Fibroblast of upper back skin (primary cell): ENCODE measurements around the gene HEPH.
A peak's percentile ranks its signal among the peaks of the same experiment; 100 is the strongest.
"Not testable (repeated sequence)": the region's sequence is repeated elsewhere in the genome, so short reads cannot be mapped to it uniquely, and the experiment has no call there.

Experiments
- DNase-seq: peaks from one replicate; pipeline ENCODE4 v3.0.0-alpha.2; 2013

HEPH gene, protein sequence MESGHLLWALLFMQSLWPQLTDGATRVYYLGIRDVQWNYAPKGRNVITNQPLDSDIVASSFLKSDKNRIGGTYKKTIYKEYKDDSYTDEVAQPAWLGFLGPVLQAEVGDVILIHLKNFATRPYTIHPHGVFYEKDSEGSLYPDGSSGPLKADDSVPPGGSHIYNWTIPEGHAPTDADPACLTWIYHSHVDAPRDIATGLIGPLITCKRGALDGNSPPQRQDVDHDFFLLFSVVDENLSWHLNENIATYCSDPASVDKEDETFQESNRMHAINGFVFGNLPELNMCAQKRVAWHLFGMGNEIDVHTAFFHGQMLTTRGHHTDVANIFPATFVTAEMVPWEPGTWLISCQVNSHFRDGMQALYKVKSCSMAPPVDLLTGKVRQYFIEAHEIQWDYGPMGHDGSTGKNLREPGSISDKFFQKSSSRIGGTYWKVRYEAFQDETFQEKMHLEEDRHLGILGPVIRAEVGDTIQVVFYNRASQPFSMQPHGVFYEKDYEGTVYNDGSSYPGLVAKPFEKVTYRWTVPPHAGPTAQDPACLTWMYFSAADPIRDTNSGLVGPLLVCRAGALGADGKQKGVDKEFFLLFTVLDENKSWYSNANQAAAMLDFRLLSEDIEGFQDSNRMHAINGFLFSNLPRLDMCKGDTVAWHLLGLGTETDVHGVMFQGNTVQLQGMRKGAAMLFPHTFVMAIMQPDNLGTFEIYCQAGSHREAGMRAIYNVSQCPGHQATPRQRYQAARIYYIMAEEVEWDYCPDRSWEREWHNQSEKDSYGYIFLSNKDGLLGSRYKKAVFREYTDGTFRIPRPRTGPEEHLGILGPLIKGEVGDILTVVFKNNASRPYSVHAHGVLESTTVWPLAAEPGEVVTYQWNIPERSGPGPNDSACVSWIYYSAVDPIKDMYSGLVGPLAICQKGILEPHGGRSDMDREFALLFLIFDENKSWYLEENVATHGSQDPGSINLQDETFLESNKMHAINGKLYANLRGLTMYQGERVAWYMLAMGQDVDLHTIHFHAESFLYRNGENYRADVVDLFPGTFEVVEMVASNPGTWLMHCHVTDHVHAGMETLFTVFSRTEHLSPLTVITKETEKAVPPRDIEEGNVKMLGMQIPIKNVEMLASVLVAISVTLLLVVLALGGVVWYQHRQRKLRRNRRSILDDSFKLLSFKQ

DNA sequence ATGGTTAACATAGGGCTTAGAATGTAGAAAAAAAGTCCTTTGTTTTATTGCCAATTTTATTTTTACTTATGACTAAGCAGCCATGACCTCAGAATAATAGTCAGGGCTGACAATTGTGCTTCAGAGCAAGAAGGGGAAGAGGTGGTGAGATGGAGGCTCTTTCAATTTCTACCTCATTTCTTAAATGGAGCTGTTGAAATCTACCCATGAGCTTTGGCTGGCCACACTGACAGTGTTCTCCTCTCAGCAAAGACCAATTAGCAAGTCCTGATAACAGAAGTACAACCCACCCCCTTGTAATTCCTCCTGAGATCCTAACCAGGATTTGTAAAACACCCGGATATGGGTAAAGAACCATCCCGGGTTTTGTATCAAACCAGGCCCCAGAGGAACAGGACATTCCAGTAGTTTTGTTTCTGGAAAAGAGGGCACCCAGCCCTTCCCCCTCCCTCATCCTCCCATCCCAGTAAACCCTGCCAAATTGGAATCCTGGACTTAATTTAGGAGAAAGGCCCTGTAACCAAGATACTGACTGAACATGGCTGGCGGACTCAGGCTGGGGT lies at the start of gene HEPH:
Gene HEPH (plus strand): TSS at position 399 of the 563 bp plus-strand sequence. CDS start 6,324 bp downstream, outside the sequence.
- peak; percentile 72 for DNase-seq

- not testable (repeated sequence) for DNase-seq
These were observed 45.3 kb upstream of the HEPH start for GRCh38 chrX:66118722-66119121.

DNA sequence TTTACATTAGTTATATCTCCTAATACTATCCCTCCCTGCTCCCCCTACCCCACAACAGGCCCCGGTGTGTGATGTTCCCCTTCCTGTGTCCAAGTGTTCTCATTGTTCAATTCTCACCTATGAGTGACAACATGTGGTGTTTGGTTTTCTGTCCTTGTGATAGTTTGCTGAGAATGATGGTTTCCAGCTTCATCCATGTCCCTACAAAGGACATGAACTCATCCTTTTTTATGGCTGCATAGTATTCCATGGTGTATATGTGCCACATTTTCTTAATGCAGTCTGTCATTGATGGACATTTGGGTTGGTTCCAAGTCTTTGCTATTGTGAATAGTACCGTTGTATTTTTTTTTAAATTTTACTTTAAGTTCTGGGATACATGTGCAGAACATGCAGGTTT lies 42.7 kb upstream of the HEPH start:
- not testable (repeated sequence) for DNase-seq

DNA sequence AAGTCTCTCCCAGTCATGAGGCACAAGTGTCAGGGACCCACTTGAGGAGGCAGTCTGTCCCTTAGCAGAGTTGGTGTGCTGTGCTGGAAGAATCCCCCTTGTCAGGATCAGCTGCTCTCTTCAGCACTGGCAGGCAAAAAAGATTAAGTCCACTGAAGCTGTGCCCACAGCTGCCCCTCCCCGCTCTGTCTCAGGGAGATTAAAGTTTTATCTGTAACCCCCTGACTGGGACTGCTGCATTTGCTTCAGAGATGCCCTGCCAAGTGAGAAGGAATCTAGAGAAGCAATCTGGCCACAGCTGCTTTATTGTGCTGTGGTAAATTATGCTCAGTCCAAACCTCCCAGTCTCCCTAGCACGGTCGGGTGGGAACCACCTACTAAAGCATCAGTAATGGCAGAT lies 37.4 kb upstream of the HEPH start:
- DNase-seq, result no peak

GRCh38 chrX:66130469-66130868 lies 33.6 kb upstream of the HEPH start:
- no peak for DNase-seq

GRCh38 chrX:66135284-66135683 lies 28.8 kb upstream of the HEPH start:
- not testable (repeated sequence) for DNase-seq

- DNase-seq, result no peak
These were observed 21.7 kb upstream of the HEPH start for GRCh38 chrX:66142351-66142750.

DNA sequence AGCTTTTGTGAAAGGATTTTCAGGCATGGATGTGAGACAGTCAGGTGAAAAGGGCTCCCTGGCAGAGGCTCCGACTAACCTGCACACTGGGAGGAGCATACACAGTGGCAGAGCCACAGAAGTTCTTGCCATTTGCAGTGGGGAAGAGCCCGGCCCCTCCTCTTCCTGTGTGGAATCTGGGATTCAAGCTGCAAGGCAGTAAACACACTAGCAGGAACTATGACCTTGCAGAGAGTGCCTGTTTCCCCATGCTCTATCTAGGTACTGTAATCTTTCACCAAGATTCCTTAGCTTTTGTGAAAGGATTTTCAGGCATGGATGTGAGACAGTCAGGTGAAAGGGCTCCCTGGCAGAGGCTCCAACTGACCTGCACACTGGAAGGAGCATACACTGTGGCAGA lies 19.8 kb upstream of the HEPH start:
- no peak for DNase-seq

DNA sequence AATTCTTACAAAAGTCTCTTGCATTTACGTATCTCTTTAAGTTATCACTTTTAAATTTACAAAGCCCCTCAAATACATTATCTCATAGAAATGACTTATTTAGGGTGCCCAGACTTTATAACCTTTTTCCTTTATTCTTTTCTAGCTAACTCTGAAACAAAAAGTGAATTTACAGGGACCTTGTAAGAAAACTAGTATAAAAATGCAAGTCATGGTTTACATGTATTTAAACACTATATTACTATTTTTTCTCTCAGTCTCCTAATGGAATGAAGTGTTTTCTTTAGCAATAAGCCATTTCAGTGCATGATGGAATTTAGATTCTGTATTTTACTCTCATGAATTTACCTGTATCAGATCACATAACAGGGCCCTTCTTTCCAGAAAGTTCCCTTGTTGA lies 14.5 kb upstream of the HEPH start:
- no peak for DNase-seq

GRCh38 chrX:66150163-66150562 lies 13.9 kb upstream of the HEPH start:
- DNase-seq, result no peak

DNA sequence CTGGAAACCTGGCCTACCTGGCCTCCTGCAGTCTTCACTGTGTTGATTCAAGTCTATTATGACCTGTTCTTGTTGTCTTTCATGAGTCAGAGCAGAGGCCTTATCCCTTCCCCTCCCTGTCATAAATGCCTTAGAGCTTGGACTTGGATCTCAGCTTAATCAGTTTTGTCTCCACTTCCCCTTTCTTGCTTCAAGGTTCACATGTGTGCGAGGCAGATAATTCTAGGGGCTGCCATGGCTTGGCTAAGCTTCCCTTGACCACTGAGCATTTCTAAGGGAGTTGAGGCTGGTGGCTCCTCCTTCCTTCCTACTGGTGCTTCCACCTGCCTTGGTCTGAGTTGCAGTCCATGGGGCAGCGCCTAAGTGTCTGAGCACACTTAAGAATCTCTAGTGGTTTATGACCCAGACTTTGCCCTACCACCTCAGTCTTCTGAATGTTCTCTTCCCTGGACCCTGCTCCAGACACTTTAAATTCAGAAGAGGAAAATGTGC lies 1.7 kb upstream of the HEPH start:
- no peak for DNase-seq

- no peak for DNase-seq
These were observed 600 bp upstream of the HEPH start for GRCh38 chrX:66163447-66163846.

DNA sequence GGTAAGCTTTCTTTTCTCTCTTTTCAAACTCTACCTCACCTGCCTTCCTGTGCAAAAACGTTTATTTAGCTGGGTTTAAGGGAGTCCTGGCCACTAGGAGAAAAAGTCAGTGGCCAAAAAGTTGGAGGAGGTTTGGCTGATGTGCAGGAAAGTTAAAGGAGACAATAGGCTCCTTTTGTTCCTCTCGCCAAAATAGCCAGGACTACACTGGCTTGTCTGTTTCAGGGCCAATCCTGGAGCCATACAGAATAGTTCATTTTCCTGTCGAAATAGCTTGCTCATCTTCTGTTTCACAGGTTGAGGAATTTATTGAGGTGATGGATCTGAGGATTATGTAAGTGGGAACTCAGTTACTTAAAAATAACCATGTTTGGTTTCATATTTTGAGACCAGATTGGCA lies 423 bp downstream of the HEPH start:
- DNase-seq, result no peak

DNA sequence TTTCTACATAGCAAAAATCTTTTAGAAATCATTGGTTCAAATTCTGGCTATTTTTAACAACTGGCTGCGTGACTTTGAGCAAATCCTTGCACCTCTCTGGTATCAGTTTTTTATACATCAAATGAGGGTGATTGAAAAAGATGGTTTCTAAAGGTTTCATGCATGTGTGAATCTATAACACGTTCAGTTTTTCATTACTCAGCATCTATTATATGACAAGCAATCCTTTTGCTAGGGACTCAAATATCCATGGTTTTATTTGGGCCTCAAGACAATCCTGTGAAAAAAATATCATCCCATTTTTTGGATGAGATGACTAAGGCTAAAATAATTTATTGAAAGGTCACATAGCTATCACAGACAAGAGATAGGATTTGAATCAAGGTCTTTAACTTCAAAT lies 884 bp downstream of the HEPH start:
- DNase-seq, result no peak

GRCh38 chrX:66166671-66167070 lies 2.6 kb downstream of the HEPH start:
- DNase-seq, result no peak

GRCh38 chrX:66167431-66167830 lies 3.4 kb downstream of the HEPH start:
- DNase-seq, result peak; percentile 53

- DNase-seq, result no peak
These were observed 12.1 kb downstream of the HEPH start for GRCh38 chrX:66176134-66176533.

DNA sequence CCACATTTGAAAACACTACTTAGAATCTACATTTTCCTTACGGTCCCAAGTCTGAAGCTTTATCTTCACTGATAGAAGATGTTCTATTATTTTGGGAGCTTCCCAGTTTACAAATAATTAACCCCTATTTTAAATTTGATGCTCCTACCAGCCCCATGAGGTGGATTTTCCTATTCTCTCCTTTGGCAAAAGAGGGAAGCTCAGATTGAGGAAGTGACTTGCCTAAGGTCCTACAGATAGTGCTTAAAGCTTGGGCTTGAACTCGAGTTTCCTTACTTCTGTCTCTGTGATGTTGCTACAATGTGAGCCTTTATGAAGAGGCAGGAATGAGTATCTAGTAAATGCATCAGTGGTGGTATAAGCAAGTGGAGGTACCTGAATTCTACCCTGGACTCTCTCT lies 27.5 kb downstream of the HEPH start:
- DNase-seq, result no peak

GRCh38 chrX:66193821-66194220 lies 29.8 kb downstream of the HEPH start:
- DNase-seq, result peak; percentile 37

GRCh38 chrX:66200050-66200664 lies 36.1 kb downstream of the HEPH start:
- DNase-seq, result no peak

- DNase-seq, result peak; percentile 2
These were observed 37.1 kb downstream of the HEPH start for GRCh38 chrX:66200855-66201795.
